ENCODE data around the gene CDK12. TPM values are rescaled to one million over a fixed set of nuclear protein-coding genes. Genes with fewer than 3 reads are reported as not detected.

CDK12 gene
- total and polyA plus RNA-seq, 2 experiments from 2014 or later = 20.9 to 55.3 TPM

DNA sequence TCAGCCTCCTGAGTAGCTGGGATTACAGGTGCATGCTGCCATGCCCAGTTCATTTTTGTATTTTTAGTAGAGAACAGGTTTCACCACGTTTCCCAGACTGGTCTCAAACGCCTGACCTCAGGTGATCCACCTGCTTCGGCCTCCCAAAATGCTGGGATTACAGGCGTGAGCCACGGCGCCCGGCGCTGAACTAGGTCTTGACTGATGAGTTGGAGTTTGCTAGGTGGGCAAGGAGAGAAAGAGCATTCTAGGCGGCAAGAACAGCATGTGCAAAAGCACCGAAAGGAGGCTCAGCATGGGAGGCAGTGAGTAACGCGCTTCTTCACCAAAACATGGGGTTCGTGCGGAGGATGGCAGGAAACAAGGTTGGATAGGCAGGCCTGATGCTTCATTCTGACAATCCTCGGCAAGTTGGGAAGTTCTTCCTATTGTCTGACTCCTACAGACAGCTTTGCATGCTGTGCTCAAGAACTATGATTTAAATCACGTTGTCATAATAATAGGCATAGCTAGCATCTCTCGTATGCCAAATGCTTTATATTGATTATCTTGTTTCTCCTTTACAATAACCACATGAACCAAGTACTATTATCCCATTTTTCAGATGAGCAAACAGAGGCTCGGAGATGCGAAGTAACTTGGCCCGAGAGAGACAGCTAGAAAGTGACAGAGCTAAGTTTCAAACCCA, 119.9 kb downstream of the CDK12 start (continued):
- TF ChIP-seq, protein P1, sequence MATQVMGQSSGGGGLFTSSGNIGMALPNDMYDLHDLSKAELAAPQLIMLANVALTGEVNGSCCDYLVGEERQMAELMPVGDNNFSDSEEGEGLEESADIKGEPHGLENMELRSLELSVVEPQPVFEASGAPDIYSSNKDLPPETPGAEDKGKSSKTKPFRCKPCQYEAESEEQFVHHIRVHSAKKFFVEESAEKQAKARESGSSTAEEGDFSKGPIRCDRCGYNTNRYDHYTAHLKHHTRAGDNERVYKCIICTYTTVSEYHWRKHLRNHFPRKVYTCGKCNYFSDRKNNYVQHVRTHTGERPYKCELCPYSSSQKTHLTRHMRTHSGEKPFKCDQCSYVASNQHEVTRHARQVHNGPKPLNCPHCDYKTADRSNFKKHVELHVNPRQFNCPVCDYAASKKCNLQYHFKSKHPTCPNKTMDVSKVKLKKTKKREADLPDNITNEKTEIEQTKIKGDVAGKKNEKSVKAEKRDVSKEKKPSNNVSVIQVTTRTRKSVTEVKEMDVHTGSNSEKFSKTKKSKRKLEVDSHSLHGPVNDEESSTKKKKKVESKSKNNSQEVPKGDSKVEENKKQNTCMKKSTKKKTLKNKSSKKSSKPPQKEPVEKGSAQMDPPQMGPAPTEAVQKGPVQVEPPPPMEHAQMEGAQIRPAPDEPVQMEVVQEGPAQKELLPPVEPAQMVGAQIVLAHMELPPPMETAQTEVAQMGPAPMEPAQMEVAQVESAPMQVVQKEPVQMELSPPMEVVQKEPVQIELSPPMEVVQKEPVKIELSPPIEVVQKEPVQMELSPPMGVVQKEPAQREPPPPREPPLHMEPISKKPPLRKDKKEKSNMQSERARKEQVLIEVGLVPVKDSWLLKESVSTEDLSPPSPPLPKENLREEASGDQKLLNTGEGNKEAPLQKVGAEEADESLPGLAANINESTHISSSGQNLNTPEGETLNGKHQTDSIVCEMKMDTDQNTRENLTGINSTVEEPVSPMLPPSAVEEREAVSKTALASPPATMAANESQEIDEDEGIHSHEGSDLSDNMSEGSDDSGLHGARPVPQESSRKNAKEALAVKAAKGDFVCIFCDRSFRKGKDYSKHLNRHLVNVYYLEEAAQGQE (IDR thresholded peaks at IDR 0.05; ENCODE audit: unreplicated experiment) = no peak
- TF ChIP-seq EZH2 (IDR thresholded peaks at IDR 0.05; ENCODE audit: low read depth, unreplicated experiment) = no peak
- TF ChIP-seq, protein P2, sequence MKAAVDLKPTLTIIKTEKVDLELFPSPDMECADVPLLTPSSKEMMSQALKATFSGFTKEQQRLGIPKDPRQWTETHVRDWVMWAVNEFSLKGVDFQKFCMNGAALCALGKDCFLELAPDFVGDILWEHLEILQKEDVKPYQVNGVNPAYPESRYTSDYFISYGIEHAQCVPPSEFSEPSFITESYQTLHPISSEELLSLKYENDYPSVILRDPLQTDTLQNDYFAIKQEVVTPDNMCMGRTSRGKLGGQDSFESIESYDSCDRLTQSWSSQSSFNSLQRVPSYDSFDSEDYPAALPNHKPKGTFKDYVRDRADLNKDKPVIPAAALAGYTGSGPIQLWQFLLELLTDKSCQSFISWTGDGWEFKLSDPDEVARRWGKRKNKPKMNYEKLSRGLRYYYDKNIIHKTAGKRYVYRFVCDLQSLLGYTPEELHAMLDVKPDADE (IDR thresholded peaks at IDR 0.05) = no peak
- no peak for TF ChIP-seq CREB1 (CRISPR knock-in tag; IDR thresholded peaks at IDR 0.05; ENCODE audit: low read depth)
- no peak for TF ChIP-seq ZNF331 (CRISPR knock-in tag; IDR thresholded peaks at IDR 0.05; ENCODE audit: low read depth)
- TF ChIP-seq, protein P3, sequence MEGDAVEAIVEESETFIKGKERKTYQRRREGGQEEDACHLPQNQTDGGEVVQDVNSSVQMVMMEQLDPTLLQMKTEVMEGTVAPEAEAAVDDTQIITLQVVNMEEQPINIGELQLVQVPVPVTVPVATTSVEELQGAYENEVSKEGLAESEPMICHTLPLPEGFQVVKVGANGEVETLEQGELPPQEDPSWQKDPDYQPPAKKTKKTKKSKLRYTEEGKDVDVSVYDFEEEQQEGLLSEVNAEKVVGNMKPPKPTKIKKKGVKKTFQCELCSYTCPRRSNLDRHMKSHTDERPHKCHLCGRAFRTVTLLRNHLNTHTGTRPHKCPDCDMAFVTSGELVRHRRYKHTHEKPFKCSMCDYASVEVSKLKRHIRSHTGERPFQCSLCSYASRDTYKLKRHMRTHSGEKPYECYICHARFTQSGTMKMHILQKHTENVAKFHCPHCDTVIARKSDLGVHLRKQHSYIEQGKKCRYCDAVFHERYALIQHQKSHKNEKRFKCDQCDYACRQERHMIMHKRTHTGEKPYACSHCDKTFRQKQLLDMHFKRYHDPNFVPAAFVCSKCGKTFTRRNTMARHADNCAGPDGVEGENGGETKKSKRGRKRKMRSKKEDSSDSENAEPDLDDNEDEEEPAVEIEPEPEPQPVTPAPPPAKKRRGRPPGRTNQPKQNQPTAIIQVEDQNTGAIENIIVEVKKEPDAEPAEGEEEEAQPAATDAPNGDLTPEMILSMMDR (conservative IDR thresholded peaks at IDR 0.05; ENCODE audit: low read depth in 2 of 2) = no peak
- TF ChIP-seq ZNF114 (CRISPR knock-in tag; IDR thresholded peaks at IDR 0.05) = no peak
- TF ChIP-seq POLR2AphosphoS5 (IDR thresholded peaks at IDR 0.05; ENCODE audit: low read depth) = no peak

DNA sequence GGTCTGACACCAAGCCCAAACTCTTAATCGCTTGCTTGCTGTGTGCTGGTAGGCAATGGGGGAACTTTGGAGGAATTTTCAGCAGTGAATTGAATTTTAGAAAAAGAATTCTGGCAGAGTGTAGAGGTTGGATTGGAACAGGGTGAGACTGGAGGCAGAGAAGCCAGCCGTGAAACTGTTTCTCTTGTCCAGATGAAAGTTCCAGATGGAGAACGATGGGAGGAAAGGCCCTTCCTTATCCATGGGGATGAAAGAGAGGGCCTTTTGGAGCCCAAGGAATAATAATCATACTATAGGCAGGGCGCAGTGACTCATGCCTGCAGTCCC, 120.4 kb downstream of the CDK12 start:
- Mint-ChIP-seq H3K27me3 (ENCODE audit: insufficient read depth, low read depth, poor library complexity) (peaks cover 13% of the 10 kb centered on the region), H3K4me3 (no peak overlapping the region), H3K9me3 (no peaks in the 10 kb centered on the region), H3K36me3 (ENCODE audit: low read depth) (no peaks in the 10 kb centered on the region), H3K27ac (no peak overlapping the region), H3K4me1 (peaks cover 31% of the 10 kb centered on the region)
- H3K4me1 ChIP-seq (ENCODE audit: insufficient read depth) = peaks cover 30% of the 10 kb centered on the region
- no peaks in the 10 kb centered on the region for H4K20me1 ChIP-seq (replicated peaks; ENCODE audit: insufficient read depth)
- ATAC-seq = no peak
- no peak overlapping the region for H2AFZ ChIP-seq
- no peaks in the 10 kb centered on the region for H3K79me2 ChIP-seq (replicated peaks; ENCODE audit: insufficient read depth)
- no peak for DNase-seq (ENCODE audit: low spot score)
- H3K27me3 ChIP-seq (ENCODE audit: insufficient read depth) = no peaks in the 10 kb centered on the region
- TF ChIP-seq, protein P1 (IDR thresholded peaks at IDR 0.05; ENCODE audit: unreplicated experiment) = no peak
- TF ChIP-seq EZH2 (IDR thresholded peaks at IDR 0.05; ENCODE audit: low read depth, unreplicated experiment) (no peak), POLR2AphosphoS5 (IDR thresholded peaks at IDR 0.05; ENCODE audit: low read depth) (no peak), EZH2phosphoT487 (IDR thresholded peaks at IDR 0.05; ENCODE audit: unreplicated experiment) (no peak), STAT1 (IDR thresholded peaks at IDR 0.05; ENCODE audit: unreplicated experiment) (no peak)
- H3K36me3 ChIP-seq (ENCODE audit: insufficient read depth) = no peaks in the 10 kb centered on the region
- H3K9me2 ChIP-seq (ENCODE audit: insufficient read depth) = no peaks in the 10 kb centered on the region
- H3F3A ChIP-seq (replicated peaks; ENCODE audit: low read depth) = peaks cover 6% of the 10 kb centered on the region; the same call in 1 of the 2 replicates
- no peak overlapping the region for H3K27ac ChIP-seq (ENCODE audit: low read depth)
- H3K4me2 ChIP-seq = no peak overlapping the region
- H3K4me3 ChIP-seq = no peak overlapping the region
